HepG2 (cell line): Measurements from ENCODE around the gene CD96.

Experiments
- FIP1L1 ChIP-seq: fragments of 200-400 bp; formaldehyde crosslinking; IDR thresholded peaks from 2 replicates; pipeline ENCODE4 v1.6.1; 2018; ENCODE audit warnings: low read depth, mild to moderate bottlenecking, low read length, moderate library complexity, borderline replicate concordance; ENCODE audit not compliant: insufficient read depth
- HIVEP1 ChIP-seq: sonication (generic); formaldehyde crosslinking; IDR thresholded peaks from 2 replicates; pipeline ENCODE4 v1.4.0; 2020; ENCODE audit warnings: mild to moderate bottlenecking, missing genetic modification reagents
- RFX5 ChIP-seq: IDR thresholded peaks from 2 replicates; pipeline ENCODE4 v1.6.1; 2011; ENCODE audit warnings: low read depth, low read length, improper control_type of control experiment
- RNF2 ChIP-seq: fragments of 450-650 bp; conservative IDR thresholded peaks from 2 replicates; pipeline ENCODE4 v1.6.1; 2016; ENCODE audit warnings: low read depth
- TARDBP ChIP-seq: sonication (generic); formaldehyde crosslinking; IDR thresholded peaks from 2 replicates; pipeline ENCODE4 v1.8.0; 2022; ENCODE audit warnings: mild to moderate bottlenecking, missing genetic modification reagents
- ZNF431 ChIP-seq: sonication (generic); formaldehyde crosslinking; IDR thresholded peaks from 2 replicates; pipeline ENCODE4 v1.9.0; 2022; ENCODE audit warnings: missing genetic modification reagents, low read depth, mild to moderate bottlenecking, borderline replicate concordance
- ZZZ3 ChIP-seq: sonication (generic); formaldehyde crosslinking; IDR thresholded peaks from 2 replicates; pipeline ENCODE4 v1.4.0; 2020; ENCODE audit warnings: missing genetic modification reagents, mild to moderate bottlenecking, borderline replicate concordance
- TF ChIP-seq, protein P1 (sequence below): sonication (generic); formaldehyde crosslinking; IDR thresholded peaks from 2 replicates; pipeline ENCODE4 v1.4.0; 2020; ENCODE audit warnings: missing genetic modification reagents
- TF ChIP-seq, protein P2 (sequence below): sonication (generic); formaldehyde crosslinking; IDR thresholded peaks from 2 replicates; pipeline ENCODE4 v1.5.0; 2020; ENCODE audit warnings: mild to moderate bottlenecking, missing genetic modification reagents, moderate library complexity

DNA sequence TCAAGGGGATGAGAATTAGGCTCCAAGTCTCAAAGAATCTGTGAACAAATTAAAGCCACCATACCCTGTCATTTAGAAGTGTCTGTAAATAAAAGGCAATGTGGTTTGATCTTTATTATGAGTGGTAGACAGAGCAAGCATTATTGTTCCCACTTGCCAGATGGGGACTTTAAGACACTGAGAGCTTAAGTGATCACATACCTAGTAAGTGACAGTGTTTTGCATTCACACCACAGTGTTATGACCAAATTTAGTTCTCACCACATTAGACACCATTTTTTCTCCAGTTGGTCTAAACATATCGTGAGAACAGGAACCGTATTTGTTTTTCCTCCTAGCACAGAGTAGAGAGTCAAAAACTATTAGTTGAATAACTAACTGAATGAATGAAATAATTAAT lies 66.4 kb downstream of the CD96 start:
- TF ChIP-seq RNF2 (no peak), TARDBP (CRISPR knock-in tag) (no peak), RFX5 (no peak), HIVEP1 (CRISPR knock-in tag) (no peak), FIP1L1 (no peak), ZZZ3 (CRISPR knock-in tag) (no peak), ZNF431 (no peak)
- TF ChIP-seq, protein P1, sequence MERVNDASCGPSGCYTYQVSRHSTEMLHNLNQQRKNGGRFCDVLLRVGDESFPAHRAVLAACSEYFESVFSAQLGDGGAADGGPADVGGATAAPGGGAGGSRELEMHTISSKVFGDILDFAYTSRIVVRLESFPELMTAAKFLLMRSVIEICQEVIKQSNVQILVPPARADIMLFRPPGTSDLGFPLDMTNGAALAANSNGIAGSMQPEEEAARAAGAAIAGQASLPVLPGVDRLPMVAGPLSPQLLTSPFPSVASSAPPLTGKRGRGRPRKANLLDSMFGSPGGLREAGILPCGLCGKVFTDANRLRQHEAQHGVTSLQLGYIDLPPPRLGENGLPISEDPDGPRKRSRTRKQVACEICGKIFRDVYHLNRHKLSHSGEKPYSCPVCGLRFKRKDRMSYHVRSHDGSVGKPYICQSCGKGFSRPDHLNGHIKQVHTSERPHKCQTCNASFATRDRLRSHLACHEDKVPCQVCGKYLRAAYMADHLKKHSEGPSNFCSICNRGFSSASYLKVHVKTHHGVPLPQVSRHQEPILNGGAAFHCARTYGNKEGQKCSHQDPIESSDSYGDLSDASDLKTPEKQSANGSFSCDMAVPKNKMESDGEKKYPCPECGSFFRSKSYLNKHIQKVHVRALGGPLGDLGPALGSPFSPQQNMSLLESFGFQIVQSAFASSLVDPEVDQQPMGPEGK (CRISPR knock-in tag), result no peak
- TF ChIP-seq, protein P2, sequence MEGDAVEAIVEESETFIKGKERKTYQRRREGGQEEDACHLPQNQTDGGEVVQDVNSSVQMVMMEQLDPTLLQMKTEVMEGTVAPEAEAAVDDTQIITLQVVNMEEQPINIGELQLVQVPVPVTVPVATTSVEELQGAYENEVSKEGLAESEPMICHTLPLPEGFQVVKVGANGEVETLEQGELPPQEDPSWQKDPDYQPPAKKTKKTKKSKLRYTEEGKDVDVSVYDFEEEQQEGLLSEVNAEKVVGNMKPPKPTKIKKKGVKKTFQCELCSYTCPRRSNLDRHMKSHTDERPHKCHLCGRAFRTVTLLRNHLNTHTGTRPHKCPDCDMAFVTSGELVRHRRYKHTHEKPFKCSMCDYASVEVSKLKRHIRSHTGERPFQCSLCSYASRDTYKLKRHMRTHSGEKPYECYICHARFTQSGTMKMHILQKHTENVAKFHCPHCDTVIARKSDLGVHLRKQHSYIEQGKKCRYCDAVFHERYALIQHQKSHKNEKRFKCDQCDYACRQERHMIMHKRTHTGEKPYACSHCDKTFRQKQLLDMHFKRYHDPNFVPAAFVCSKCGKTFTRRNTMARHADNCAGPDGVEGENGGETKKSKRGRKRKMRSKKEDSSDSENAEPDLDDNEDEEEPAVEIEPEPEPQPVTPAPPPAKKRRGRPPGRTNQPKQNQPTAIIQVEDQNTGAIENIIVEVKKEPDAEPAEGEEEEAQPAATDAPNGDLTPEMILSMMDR (CRISPR knock-in tag), result no peak
